Activated naive CD8-positive, alpha-beta T cell treated with anti-CD3 and anti-CD28 coated beads, Interleukin-2, amount 10 ng/mL, durations not matched to agents 7 days and 5 days (primary cell): ENCODE data around the gene CGB7. TPM values are rescaled to one million over a fixed set of nuclear protein-coding genes. Genes with fewer than 3 reads are reported as not detected.
"Not testable (repeated sequence)": the region's sequence is repeated elsewhere in the genome, so short reads cannot be mapped to it uniquely, and the experiment has no call there.

ENCODE experiments used
- ATAC-seq: fragments of 150-1000 bp; cut with Tn5 transposase; one replicate; pipeline ENCODE4 v1.10.0; 2021; ENCODE audit warnings: low read depth, moderate library complexity
- POLR2A ChIA-PET: fragments of 350-600 bp; sonication (Branson Sonifier 250); formaldehyde crosslinking; loops from one replicate; lab custom pipeline; 2021; ENCODE audit warnings: antibody characterized with exemption; lab: Charles Lee
- DNase-seq: peaks from one replicate; pipeline ENCODE4 v3.0.0; 2021
- H3K27ac Mint-ChIP-seq: one replicate; pipeline ENCODE4 v1.8.0; 2022; ENCODE audit warnings: mild to moderate bottlenecking, mixed read lengths
- H3K27me3 Mint-ChIP-seq: one replicate; pipeline ENCODE4 v1.8.0; 2022; ENCODE audit warnings: mild to moderate bottlenecking, moderate library complexity, mixed read lengths
- H3K36me3 Mint-ChIP-seq: one replicate; pipeline ENCODE4 v1.8.0; 2021; ENCODE audit warnings: mild to moderate bottlenecking, mixed read lengths
- H3K4me1 Mint-ChIP-seq: one replicate; pipeline ENCODE4 v1.8.0; 2021; ENCODE audit warnings: mixed read lengths
- H3K4me3 Mint-ChIP-seq: one replicate; pipeline ENCODE4 v1.8.0; 2022; ENCODE audit warnings: mild to moderate bottlenecking, moderate library complexity, mixed read lengths
- H3K9me3 Mint-ChIP-seq: one replicate; pipeline ENCODE4 v1.8.0; 2021; ENCODE audit warnings: mixed read lengths
- total RNA-seq, 2 experiments: library from RNA; stranded (reverse); gene quantifications; one replicate each; pipeline ENCODE4 v1.2.3, GENCODE V29; 2021

Gene CGB7
- total RNA-seq, 2 experiments from 2014 or later = not detected

- Mint-ChIP-seq H3K27me3 (peaks cover 2% of the 10 kb centered on the region), H3K9me3 (no peaks in the 10 kb centered on the region)
- POLR2A ChIA-PET = interaction anchor here (0.9 to 1.3 kb wide), 3 partner anchors 9 to 11 kb away, joined by 3 to 4 read pairs (median 4); no protein-coding TSS in a partner anchor
Observed at GRCh38 chr19:49086296-49086695, 28.7 kb upstream of the CGB7 start.

GRCh38 chr19:49085868-49086232, 28.3 kb upstream of the CGB7 start:
- Mint-ChIP-seq H3K4me1 (peaks cover 26% of the 10 kb centered on the region), H3K36me3 (peaks cover 11% of the 10 kb centered on the region), H3K4me3 (peak overlapping the region; percentile 96), H3K27ac (peak overlapping the region; percentile 87), H3K27me3 (peaks cover 2% of the 10 kb centered on the region), H3K9me3 (no peaks in the 10 kb centered on the region)
- DNase-seq (no peak), ATAC-seq (no peak)
- POLR2A ChIA-PET = interaction anchor here (0.9 to 1.3 kb wide), 2 partner anchors 9 to 12 kb away, joined by 3 to 4 read pairs; no protein-coding TSS in a partner anchor

More at GRCh38 chr19:49086296-49086695, 28.7 kb upstream of the CGB7 start:
- Mint-ChIP-seq H3K4me1 (peaks cover 26% of the 10 kb centered on the region), H3K36me3 (peaks cover 12% of the 10 kb centered on the region), H3K27ac (peak overlapping the region; percentile 87), H3K4me3 (peak overlapping the region; percentile 96)
- no peak for ATAC-seq
- DNase-seq = no peak

- peak; percentile 98 for DNase-seq
- Mint-ChIP-seq H3K36me3 (peaks cover 11% of the 10 kb centered on the region), H3K9me3 (no peaks in the 10 kb centered on the region), H3K4me1 (peaks cover 25% of the 10 kb centered on the region), H3K4me3 (peak within 1 kb of the TSS; percentile 96), H3K27ac (peak within 1 kb of the TSS; percentile 87), H3K27me3 (peaks cover 2% of the 10 kb centered on the region)
- POLR2A ChIA-PET = interaction anchor here (0.9 to 1.3 kb wide), 2 partner anchors 10 to 12 kb away, joined by 3 to 4 read pairs; no protein-coding TSS in a partner anchor
- peak; percentile 96 for ATAC-seq
Observed at GRCh38 chr19:49085020-49085867, 27.7 kb upstream of the CGB7 start, which contains the start of gene SNRNP70. Gene SNRNP70, plus strand, starts transcription at chr19:49085451. Its CDS starts 964 bp downstream, at chr19:49086415.

GRCh38 chr19:49084206-49085019, 26.9 kb upstream of the CGB7 start:
- ATAC-seq = no peak
- Mint-ChIP-seq H3K36me3 (peaks cover 11% of the 10 kb centered on the region), H3K4me3 (peak overlapping the region; percentile 96), H3K4me1 (peaks cover 23% of the 10 kb centered on the region), H3K27me3 (peaks cover 2% of the 10 kb centered on the region), H3K27ac (peak overlapping the region; percentile 87), H3K9me3 (no peaks in the 10 kb centered on the region)
- POLR2A ChIA-PET = no interaction called here
- no peak for DNase-seq

GRCh38 chr19:49081273-49081672, 23.7 kb upstream of the CGB7 start:
- no peak for DNase-seq
- POLR2A ChIA-PET = no interaction called here

GRCh38 chr19:49080392-49080791, 22.8 kb upstream of the CGB7 start:
- no peaks in the 10 kb centered on the region for H3K9me3 Mint-ChIP-seq
- no peaks in the 10 kb centered on the region for H3K36me3 Mint-ChIP-seq
- H3K4me1 Mint-ChIP-seq = peaks cover 4% of the 10 kb centered on the region
- POLR2A ChIA-PET = no interaction called here
- no peak overlapping the region for H3K27ac Mint-ChIP-seq
- no peak for ATAC-seq
- H3K4me3 Mint-ChIP-seq = no peak overlapping the region
- no peak for DNase-seq
- peaks cover 4% of the 10 kb centered on the region for H3K27me3 Mint-ChIP-seq

More at GRCh38 chr19:49081273-49081672, 23.7 kb upstream of the CGB7 start:
- H3K9me3 Mint-ChIP-seq = no peaks in the 10 kb centered on the region
- H3K36me3 Mint-ChIP-seq = peaks cover under 1% of the 10 kb centered on the region
- peaks cover 2% of the 10 kb centered on the region for H3K27me3 Mint-ChIP-seq
- H3K27ac Mint-ChIP-seq = no peak overlapping the region
- peaks cover 4% of the 10 kb centered on the region for H3K4me1 Mint-ChIP-seq
- no peak for ATAC-seq
- H3K4me3 Mint-ChIP-seq = no peak overlapping the region

GRCh38 chr19:49074869-49075268, 17.3 kb upstream of the CGB7 start:
- ATAC-seq, POLR2A ChIA-PET: not testable (repeated sequence)

GRCh38 chr19:49073514-49074378, 16.2 kb upstream of the CGB7 start:
- ATAC-seq (no peak), DNase-seq (no peak)
- Mint-ChIP-seq H3K36me3 (peaks cover 2% of the 10 kb centered on the region), H3K4me1 (peaks cover 6% of the 10 kb centered on the region), H3K9me3 (peaks cover 3% of the 10 kb centered on the region), H3K27ac (peak overlapping the region; percentile 1), H3K27me3 (peaks cover 47% of the 10 kb centered on the region), H3K4me3 (peak overlapping the region; percentile 45)
- POLR2A ChIA-PET = interaction anchor here (0.7 kb wide), 1 partner anchor 77 kb away, joined by 4 read pairs; no protein-coding TSS in a partner anchor

More at GRCh38 chr19:49074869-49075268, 17.3 kb upstream of the CGB7 start:
- H3K4me1 Mint-ChIP-seq, DNase-seq, H3K4me3 Mint-ChIP-seq, H3K27ac Mint-ChIP-seq, H3K36me3 Mint-ChIP-seq, H3K9me3 Mint-ChIP-seq: not testable (repeated sequence)
- peaks cover 37% of the 10 kb centered on the region for H3K27me3 Mint-ChIP-seq

GRCh38 chr19:49071860-49072547, 14.5 kb upstream of the CGB7 start:
- H3K4me3 Mint-ChIP-seq = no peak overlapping the region
- no peak overlapping the region for H3K27ac Mint-ChIP-seq

GRCh38 chr19:49070416-49070815, 12.9 kb upstream of the CGB7 start:
- DNase-seq = no peak
- ATAC-seq = no peak
- Mint-ChIP-seq H3K36me3 (peaks cover 2% of the 10 kb centered on the region), H3K27me3 (peaks cover 76% of the 10 kb centered on the region), H3K9me3 (peaks cover 3% of the 10 kb centered on the region), H3K27ac (no peak overlapping the region), H3K4me1 (peaks cover 6% of the 10 kb centered on the region), H3K4me3 (no peak overlapping the region)
- POLR2A ChIA-PET = interaction anchor here (1.2 kb wide), 1 partner anchor 10 kb away, joined by 3 read pairs; no protein-coding TSS in a partner anchor

More at GRCh38 chr19:49071860-49072547, 14.5 kb upstream of the CGB7 start:
- DNase-seq (no peak), ATAC-seq (no peak)
- Mint-ChIP-seq H3K9me3 (peaks cover 3% of the 10 kb centered on the region), H3K27me3 (peaks cover 63% of the 10 kb centered on the region), H3K4me1 (peaks cover 6% of the 10 kb centered on the region), H3K36me3 (peaks cover 2% of the 10 kb centered on the region)
- POLR2A ChIA-PET = no interaction called here

GRCh38 chr19:49069026-49069425, 11.5 kb upstream of the CGB7 start:
- Mint-ChIP-seq H3K4me1 (peaks cover 6% of the 10 kb centered on the region), H3K36me3 (peaks cover 2% of the 10 kb centered on the region), H3K4me3 (no peak overlapping the region), H3K27me3 (peaks cover 79% of the 10 kb centered on the region), H3K9me3 (peaks cover 3% of the 10 kb centered on the region), H3K27ac (no peak overlapping the region)
- DNase-seq = no peak
- POLR2A ChIA-PET = interaction anchor here (1.2 kb wide), 1 partner anchor 9 kb away, joined by 3 read pairs; no protein-coding TSS in a partner anchor
- no peak for ATAC-seq

- Mint-ChIP-seq H3K27me3 (peaks cover 77% of the 10 kb centered on the region), H3K36me3 (no peaks in the 10 kb centered on the region), H3K9me3 (peaks cover 3% of the 10 kb centered on the region), H3K27ac (no peak overlapping the region), H3K4me1 (no peaks in the 10 kb centered on the region), H3K4me3 (no peak overlapping the region)
- no peak for ATAC-seq
- no peak for DNase-seq
- POLR2A ChIA-PET = no interaction called here
Observed at GRCh38 chr19:49067554-49067953, 10.0 kb upstream of the CGB7 start.
